Thoracic aorta (tissue), 2 donors: ENCODE results near the gene SEPTIN14. TPM values are rescaled to one million over a fixed set of nuclear protein-coding genes. Genes with fewer than 3 reads are reported as not detected.
"Not testable (repeated sequence)": the region's sequence is repeated elsewhere in the genome, so short reads cannot be mapped to it uniquely, and the experiment has no call there.

Experiments used
- ATAC-seq: fragments of 150-250 bp; one replicate; pipeline ENCODE4 v1.8.0; 2017; ENCODE audit warnings: low read depth; ENCODE audit not compliant: insufficient number of reproducible peaks, low FRiP score
- DNase-seq: peaks from one replicate; pipeline ENCODE4 v3.0.0-alpha.2; 2020; ENCODE audit warnings: low spot score
- H3K27ac ChIP-seq, 2 donors: fragments of 200-600 bp; sonication (generic); 1 replicate in 1 of 2; 2 replicates in 1 of 2; pipeline ENCODE4 v1.5.1; 2016; ENCODE audit warnings: mild to moderate bottlenecking in 2 of 2, moderate library complexity in 2 of 2
- H3K27me3 ChIP-seq: fragments of 200-600 bp; sonication (generic); replicated peaks from 2 replicates; pipeline ENCODE4 v1.6.0; 2016; ENCODE audit warnings: mild to moderate bottlenecking; ENCODE audit not compliant: insufficient read depth
- H3K36me3 ChIP-seq: fragments of 200-600 bp; sonication (generic); one replicate; pipeline ENCODE4 v1.5.1; 2016
- H3K4me1 ChIP-seq, 2 donors: fragments of 200-600 bp; sonication (generic); 1 replicate in 1 of 2; 2 replicates in 1 of 2; pipeline versions ENCODE4 v1.5.1 to v1.6.0; 2016; ENCODE audit warnings: low read depth in 2 of 2, mild to moderate bottlenecking in 1 of 2; ENCODE audit not compliant: control insufficient read depth in 1 of 2
- H3K4me3 ChIP-seq: fragments of 200-600 bp; sonication (generic); 2 replicates; pipeline ENCODE4 v1.5.1; 2016; ENCODE audit warnings: mild to moderate bottlenecking
- H3K9me3 ChIP-seq: fragments of 200-600 bp; sonication (generic); 2 replicates; pipeline ENCODE4 v1.5.1; 2016
- CTCF ChIP-seq: fragments of 200-600 bp; sonication (generic); IDR thresholded peaks from one replicate; pipeline ENCODE4 v1.5.1; 2019; ENCODE audit warnings: antibody characterized with exemption
- total RNA-seq, 2 donors: library from RNA; depleted of rRNA; stranded (reverse); fragments of >200 nt; gene quantifications; one replicate each; pipeline versions ENCODE4 v1.1.0 to v1.2.3, GENCODE V29; 2016

Gene SEPTIN14
- total RNA-seq, 2 donors from 2014 or later: not detected

GRCh38 chr7:55871932-55872485 is 9.5 kb upstream of the SEPTIN14 start:
- no peak overlapping the region for H3K4me3 ChIP-seq
- no peak overlapping the region for H3K27ac ChIP-seq

GRCh38 chr7:55868989-55869388 is 6.4 kb upstream of the SEPTIN14 start:
- H3K4me1 ChIP-seq, H3K36me3 ChIP-seq, DNase-seq, ATAC-seq, H3K9me3 ChIP-seq, H3K4me3 ChIP-seq, H3K27ac ChIP-seq, H3K27me3 ChIP-seq: not testable (repeated sequence)

More at GRCh38 chr7:55871932-55872485, 9.5 kb upstream of the SEPTIN14 start:
- no peaks in the 10 kb centered on the region for H3K36me3 ChIP-seq
- DNase-seq (no peak), ATAC-seq (no peak)
- TF ChIP-seq CTCF: no peak
- H3K27me3 ChIP-seq: no peaks in the 10 kb centered on the region
- no peaks in the 10 kb centered on the region for H3K9me3 ChIP-seq
- no peaks in the 10 kb centered on the region for H3K4me1 ChIP-seq

- not testable (repeated sequence) for H3K27ac ChIP-seq, H3K9me3 ChIP-seq, H3K4me1 ChIP-seq, H3K36me3 ChIP-seq, ATAC-seq, H3K4me3 ChIP-seq, DNase-seq, H3K27me3 ChIP-seq
These were observed 17.4 kb downstream of the SEPTIN14 start for GRCh38 chr7:55845164-55845563.

GRCh38 chr7:55838595-55838994 is 24.0 kb downstream of the SEPTIN14 start:
- Histone ChIP-seq H3K9me3 (no peaks in the 10 kb centered on the region), H3K36me3 (no peaks in the 10 kb centered on the region), H3K4me3 (no peak overlapping the region), H3K27ac (no peak overlapping the region), H3K4me1 (no peaks in the 10 kb centered on the region), H3K27me3 (no peaks in the 10 kb centered on the region)
- TF ChIP-seq CTCF: no peak
- DNase-seq: no peak
- no peak for ATAC-seq

- peaks cover 16% of the 10 kb centered on the region for H3K9me3 ChIP-seq
- H3K27ac ChIP-seq: no peak overlapping the region
- TF ChIP-seq CTCF: no peak
- no peaks in the 10 kb centered on the region for H3K27me3 ChIP-seq
- ATAC-seq (no peak), DNase-seq (no peak)
- H3K4me3 ChIP-seq: no peak overlapping the region
- H3K4me1 ChIP-seq: no peaks in the 10 kb centered on the region
- no peaks in the 10 kb centered on the region for H3K36me3 ChIP-seq
These were observed 35.0 kb downstream of the SEPTIN14 start for GRCh38 chr7:55827577-55827976.

GRCh38 chr7:55818686-55819085 is 43.9 kb downstream of the SEPTIN14 start:
- no peak for TF ChIP-seq CTCF
- peaks cover 4% of the 10 kb centered on the region for H3K9me3 ChIP-seq
- DNase-seq (no peak), ATAC-seq (no peak)
- H3K4me1 ChIP-seq: no peaks in the 10 kb centered on the region
- no peak overlapping the region for H3K27ac ChIP-seq
- H3K27me3 ChIP-seq: no peaks in the 10 kb centered on the region
- H3K4me3 ChIP-seq: no peak overlapping the region
- no peaks in the 10 kb centered on the region for H3K36me3 ChIP-seq

- H3K27ac ChIP-seq, ATAC-seq, H3K36me3 ChIP-seq, DNase-seq, H3K27me3 ChIP-seq, H3K4me1 ChIP-seq, H3K4me3 ChIP-seq: not testable (repeated sequence)
- peaks cover 16% of the 10 kb centered on the region for H3K9me3 ChIP-seq
These were observed 65.3 kb downstream of the SEPTIN14 start for GRCh38 chr7:55797260-55797659.
